ENCODE data around the gene A2M.

DNA sequence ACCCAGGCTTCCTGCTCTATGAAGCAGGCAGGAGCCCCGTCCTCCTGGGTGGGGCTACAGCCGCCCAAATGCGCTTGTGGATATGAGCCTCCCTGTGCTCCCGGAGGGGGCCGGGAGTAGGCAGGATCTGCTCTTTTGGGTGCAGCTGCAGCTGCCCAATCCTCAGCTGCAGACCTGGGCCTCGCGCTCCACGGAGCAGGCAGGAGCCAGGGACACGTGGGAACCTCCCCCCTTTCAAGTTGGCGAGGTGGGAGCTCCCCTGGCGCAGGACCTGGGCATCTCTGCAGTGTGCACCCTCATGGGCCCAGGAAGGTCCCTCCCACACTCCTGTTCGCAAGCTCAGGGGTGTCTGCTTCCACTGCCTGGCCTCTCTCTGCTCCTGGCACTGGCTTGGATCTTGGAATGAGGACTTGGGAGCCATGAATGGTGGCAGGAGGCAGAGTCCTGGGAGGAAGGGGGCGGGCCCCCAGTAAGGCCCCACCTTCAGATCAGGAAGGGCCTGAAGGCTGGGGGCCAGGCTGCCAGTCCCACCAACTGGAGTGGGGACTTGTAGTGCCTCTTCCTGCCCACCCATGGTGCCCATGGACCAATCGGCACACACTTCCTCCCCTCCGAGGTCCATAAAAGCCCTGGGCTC, 65.1 kb downstream of the A2M start:
- TF ChIP-seq POLR2AphosphoS5 (IDR thresholded peaks at IDR 0.05) = no peak
- TF ChIP-seq, protein P1, sequence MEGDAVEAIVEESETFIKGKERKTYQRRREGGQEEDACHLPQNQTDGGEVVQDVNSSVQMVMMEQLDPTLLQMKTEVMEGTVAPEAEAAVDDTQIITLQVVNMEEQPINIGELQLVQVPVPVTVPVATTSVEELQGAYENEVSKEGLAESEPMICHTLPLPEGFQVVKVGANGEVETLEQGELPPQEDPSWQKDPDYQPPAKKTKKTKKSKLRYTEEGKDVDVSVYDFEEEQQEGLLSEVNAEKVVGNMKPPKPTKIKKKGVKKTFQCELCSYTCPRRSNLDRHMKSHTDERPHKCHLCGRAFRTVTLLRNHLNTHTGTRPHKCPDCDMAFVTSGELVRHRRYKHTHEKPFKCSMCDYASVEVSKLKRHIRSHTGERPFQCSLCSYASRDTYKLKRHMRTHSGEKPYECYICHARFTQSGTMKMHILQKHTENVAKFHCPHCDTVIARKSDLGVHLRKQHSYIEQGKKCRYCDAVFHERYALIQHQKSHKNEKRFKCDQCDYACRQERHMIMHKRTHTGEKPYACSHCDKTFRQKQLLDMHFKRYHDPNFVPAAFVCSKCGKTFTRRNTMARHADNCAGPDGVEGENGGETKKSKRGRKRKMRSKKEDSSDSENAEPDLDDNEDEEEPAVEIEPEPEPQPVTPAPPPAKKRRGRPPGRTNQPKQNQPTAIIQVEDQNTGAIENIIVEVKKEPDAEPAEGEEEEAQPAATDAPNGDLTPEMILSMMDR (IDR thresholded peaks at IDR 0.05) = no peak
- TF ChIP-seq POLR2A (IDR thresholded peaks at IDR 0.05) = no peak
